Activated T-helper 2 cell treated with anti-CD3 and anti-CD28 coated beads, Interferon-gamma antibody, Interleukin-2, Interleukin-4, amounts not matched to agents 10 μg/mL and 5 μg/mL and 100 μg/mL, durations not matched to agents 14 hours and 24 hours and 36 hours (primary cell): Measurements from ENCODE around the gene DAP3. TPM values are rescaled to one million over a fixed set of nuclear protein-coding genes. Genes with fewer than 3 reads are reported as not detected.
"Not testable (repeated sequence)": the region's sequence is repeated elsewhere in the genome, so short reads cannot be mapped to it uniquely, and the experiment has no call there.

Experiments
- DNase-seq: peaks from one replicate; pipeline ENCODE4 v3.0.0; 2021; ENCODE audit warnings: low spot score
- H3K27ac Mint-ChIP-seq: one replicate; pipeline ENCODE4 v1.8.0; 2021; ENCODE audit warnings: mixed read lengths
- H3K27me3 Mint-ChIP-seq: one replicate; pipeline ENCODE4 v1.8.0; 2021; ENCODE audit warnings: low read depth, mixed read lengths
- H3K36me3 Mint-ChIP-seq: one replicate; pipeline ENCODE4 v1.8.0; 2021; ENCODE audit warnings: low read depth, mixed read lengths
- H3K4me1 Mint-ChIP-seq: one replicate; pipeline ENCODE4 v1.8.0; 2021; ENCODE audit warnings: low read depth, mixed read lengths
- H3K4me3 Mint-ChIP-seq: one replicate; pipeline ENCODE4 v1.8.0; 2021; ENCODE audit warnings: low read depth, mild to moderate bottlenecking, moderate library complexity, mixed read lengths
- H3K9me3 Mint-ChIP-seq: one replicate; pipeline ENCODE4 v1.8.0; 2021; ENCODE audit warnings: mixed read lengths
- intact Hi-C: fragments of 100-400 bp; cut with micrococcal nuclease; formaldehyde crosslinking; loops from one replicate; pipeline ENCODE4 v1.15.1; 2023
- total RNA-seq: library from RNA; stranded (reverse); gene quantifications from 2 replicates; pipeline ENCODE4 v1.2.3, GENCODE V29; 2022

DAP3 gene
- total RNA-seq, 1 donor from 2014 or later = 172 TPM

DNA sequence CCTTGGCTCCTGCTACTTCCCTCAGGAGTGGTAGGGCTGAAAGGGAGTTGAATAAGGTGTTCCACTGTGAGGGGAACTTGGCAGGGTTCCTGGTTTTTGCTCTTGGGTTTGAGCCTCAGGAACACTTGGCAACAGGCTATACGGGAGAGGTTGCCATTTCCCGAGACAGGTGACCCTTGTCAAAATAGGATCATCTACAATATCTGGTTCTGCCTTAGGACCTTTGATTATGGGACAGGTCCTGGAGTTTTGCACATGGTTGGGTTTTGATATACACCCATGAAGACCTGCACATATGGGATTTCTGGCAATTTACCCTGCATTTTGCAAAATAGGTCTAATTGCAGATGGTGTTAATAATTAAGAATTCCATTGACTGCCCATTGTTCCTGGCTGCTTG lies 31.4 kb upstream of the DAP3 start:
- no peak overlapping the region for H3K27ac Mint-ChIP-seq
- DNase-seq = no peak
- peaks cover 45% of the 10 kb centered on the region for H3K36me3 Mint-ChIP-seq
- intact Hi-C loops = no loop called here
- H3K4me1 Mint-ChIP-seq = no peaks in the 10 kb centered on the region
- H3K4me3 Mint-ChIP-seq = no peak overlapping the region
- H3K27me3 Mint-ChIP-seq = peaks cover 6% of the 10 kb centered on the region
- no peaks in the 10 kb centered on the region for H3K9me3 Mint-ChIP-seq

DNA sequence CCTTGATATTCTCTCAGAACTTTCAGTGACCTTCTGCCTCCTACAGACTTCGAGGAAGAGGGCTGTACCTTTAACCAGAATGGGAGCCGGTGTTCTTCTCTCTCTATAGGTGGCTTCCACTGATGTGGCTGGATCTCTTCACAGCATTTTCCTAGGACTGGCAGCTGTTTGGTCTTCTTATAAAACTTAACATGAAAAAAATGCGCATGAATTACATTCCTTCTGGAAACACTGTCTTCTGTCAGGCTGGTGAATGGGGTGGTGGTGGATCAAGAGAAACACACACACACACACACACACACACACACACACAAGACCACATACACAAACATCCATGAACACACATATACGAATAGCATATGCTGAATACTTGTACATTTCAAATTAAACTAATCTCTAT lies 27.7 kb upstream of the DAP3 start:
- H3K27me3 Mint-ChIP-seq, DNase-seq, H3K9me3 Mint-ChIP-seq, H3K4me1 Mint-ChIP-seq, H3K27ac Mint-ChIP-seq, H3K4me3 Mint-ChIP-seq, intact Hi-C loops: not testable (repeated sequence)
- H3K36me3 Mint-ChIP-seq = peaks cover 70% of the 10 kb centered on the region

GRCh38 chr1:155669233-155670162 lies 19.4 kb upstream of the DAP3 start:
- Mint-ChIP-seq H3K27ac (no peak overlapping the region), H3K4me3 (no peak overlapping the region)

DNA sequence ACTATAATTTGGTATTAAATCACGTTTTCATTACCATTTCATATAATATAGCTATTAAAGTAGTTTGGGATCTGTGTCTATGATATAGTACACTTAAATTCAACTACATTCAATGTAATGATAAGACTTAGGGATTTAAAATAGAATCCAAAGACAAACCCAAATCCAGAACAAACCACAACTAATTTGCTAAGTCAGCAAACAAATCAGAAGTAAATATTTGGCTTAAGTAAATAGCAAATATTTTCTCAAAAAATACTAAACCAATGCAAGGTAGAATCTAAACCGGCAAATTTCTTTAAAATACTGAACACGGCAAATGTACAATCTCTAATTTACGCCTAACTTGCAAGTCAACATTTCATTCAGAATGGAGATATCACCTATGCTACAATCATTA lies 17.1 kb upstream of the DAP3 start:
- no peak for DNase-seq
- Mint-ChIP-seq H3K4me1 (peaks cover 4% of the 10 kb centered on the region), H3K27me3 (no peaks in the 10 kb centered on the region), H3K36me3 (peaks cover 76% of the 10 kb centered on the region), H3K27ac (no peak overlapping the region), H3K9me3 (no peaks in the 10 kb centered on the region), H3K4me3 (no peak overlapping the region)
- intact Hi-C loops = no loop called here

More at GRCh38 chr1:155669233-155670162, 19.4 kb upstream of the DAP3 start:
- intact Hi-C loops = no loop called here
- Mint-ChIP-seq H3K4me1 (peaks cover 2% of the 10 kb centered on the region), H3K36me3 (peaks cover 71% of the 10 kb centered on the region), H3K9me3 (no peaks in the 10 kb centered on the region), H3K27me3 (no peaks in the 10 kb centered on the region)
- no peak for DNase-seq

DNA sequence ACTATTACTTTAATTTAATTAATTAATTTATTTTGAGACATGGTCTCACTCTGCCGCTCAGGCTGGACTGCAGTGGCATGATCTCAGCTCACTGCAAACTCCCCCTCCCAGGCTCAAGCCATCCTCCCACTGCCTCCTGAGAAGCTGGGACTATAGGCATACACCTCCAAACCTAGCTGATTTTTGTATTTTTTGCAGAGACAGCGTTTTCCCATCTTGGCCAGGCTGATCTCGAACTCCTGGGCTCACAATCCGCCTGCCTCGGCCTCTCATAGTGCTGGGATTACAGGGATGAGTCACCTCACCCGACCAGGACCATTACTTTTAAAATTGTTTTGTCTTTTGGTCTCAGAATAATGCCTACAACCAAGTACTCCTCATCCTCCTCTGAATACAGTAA lies 15.9 kb upstream of the DAP3 start:
- Mint-ChIP-seq H3K4me1 (peaks cover 4% of the 10 kb centered on the region), H3K27me3 (no peaks in the 10 kb centered on the region), H3K4me3 (no peak overlapping the region), H3K9me3 (no peaks in the 10 kb centered on the region), H3K27ac (no peak overlapping the region), H3K36me3 (peaks cover 80% of the 10 kb centered on the region)
- no peak for DNase-seq
- intact Hi-C loops = no loop called here

GRCh38 chr1:155678027-155678426 lies 10.9 kb upstream of the DAP3 start:
- peaks cover 5% of the 10 kb centered on the region for H3K4me1 Mint-ChIP-seq
- no peak for DNase-seq
- intact Hi-C loops = no loop called here
- no peaks in the 10 kb centered on the region for H3K9me3 Mint-ChIP-seq
- H3K36me3 Mint-ChIP-seq = peaks cover 65% of the 10 kb centered on the region
- H3K4me3 Mint-ChIP-seq = no peak overlapping the region
- no peaks in the 10 kb centered on the region for H3K27me3 Mint-ChIP-seq
- H3K27ac Mint-ChIP-seq = no peak overlapping the region

- H3K27me3 Mint-ChIP-seq, H3K9me3 Mint-ChIP-seq, intact Hi-C loops, DNase-seq, H3K27ac Mint-ChIP-seq, H3K4me3 Mint-ChIP-seq: not testable (repeated sequence)
- peaks cover 70% of the 10 kb centered on the region for H3K36me3 Mint-ChIP-seq
- peaks cover 10% of the 10 kb centered on the region for H3K4me1 Mint-ChIP-seq
These were observed 9.9 kb upstream of the DAP3 start for GRCh38 chr1:155678992-155679391.

DNA sequence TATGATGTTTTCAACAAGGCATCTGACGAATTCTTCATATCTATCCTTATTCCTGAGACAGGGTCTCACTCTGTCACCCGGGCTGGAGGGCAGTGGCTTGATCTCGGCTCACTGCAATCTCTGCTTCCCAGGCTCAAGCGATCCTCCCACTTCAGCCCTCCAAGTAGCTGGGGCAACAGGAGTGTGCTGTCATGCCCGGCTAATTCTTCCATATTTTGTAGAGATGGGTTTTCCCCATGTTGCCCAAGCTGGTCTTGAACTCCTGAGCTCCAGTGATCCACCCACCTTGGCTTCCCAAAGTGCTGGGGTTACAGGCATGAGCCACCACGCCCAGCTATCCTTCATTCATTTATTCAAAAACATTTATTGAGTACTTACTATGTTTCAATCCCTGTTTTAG lies 8.4 kb upstream of the DAP3 start:
- Mint-ChIP-seq H3K9me3 (no peaks in the 10 kb centered on the region), H3K36me3 (peaks cover 64% of the 10 kb centered on the region), H3K27ac (no peak overlapping the region), H3K4me1 (peaks cover 20% of the 10 kb centered on the region), H3K4me3 (no peak overlapping the region), H3K27me3 (no peaks in the 10 kb centered on the region)
- DNase-seq = no peak
- intact Hi-C loops = no loop called here

- Mint-ChIP-seq H3K36me3 (peaks cover 63% of the 10 kb centered on the region), H3K9me3 (no peaks in the 10 kb centered on the region), H3K4me1 (peaks cover 27% of the 10 kb centered on the region), H3K27me3 (no peaks in the 10 kb centered on the region), H3K4me3 (no peak overlapping the region), H3K27ac (no peak overlapping the region)
- no peak for DNase-seq
- intact Hi-C loops = no loop called here
These were observed 7.1 kb upstream of the DAP3 start for GRCh38 chr1:155681776-155682175.

- DNase-seq, H3K27me3 Mint-ChIP-seq: not testable (repeated sequence)
- H3K4me3 Mint-ChIP-seq = peak overlapping the region; percentile 97
- peaks cover 53% of the 10 kb centered on the region for H3K4me1 Mint-ChIP-seq
- H3K36me3 Mint-ChIP-seq = peaks cover 62% of the 10 kb centered on the region
- intact Hi-C loops = loop anchor here (1.0 to 5.0 kb wide), 4 partner anchors 57 to 446 kb away; partner anchors contain the start of genes ASH1L and LAMTOR2
- H3K9me3 Mint-ChIP-seq = peaks cover 12% of the 10 kb centered on the region
- peak overlapping the region; percentile 96 for H3K27ac Mint-ChIP-seq
These were observed 1.1 kb upstream of the DAP3 start for GRCh38 chr1:155687705-155688323.

GRCh38 chr1:155688324-155689080 lies 389 bp upstream of the DAP3 start, which contains the start of gene YY1AP1:
YY1AP1 (minus strand) TSS chr1:155688774; CDS start chr1:155680436, 8,338 bp downstream.
- Mint-ChIP-seq H3K27ac (peak within 1 kb of the TSS; percentile 96), H3K4me3 (peak within 1 kb of the TSS; percentile 97), H3K4me1 (peaks cover 52% of the 10 kb centered on the region), H3K36me3 (peaks cover 63% of the 10 kb centered on the region), H3K27me3 (no peaks in the 10 kb centered on the region), H3K9me3 (peaks cover 12% of the 10 kb centered on the region)
- peak; percentile 89 for DNase-seq
- intact Hi-C loops = loop anchor here (1.0 to 5.0 kb wide), 4 partner anchors 57 to 446 kb away; partner anchors contain the start of genes ASH1L and LAMTOR2

DNA sequence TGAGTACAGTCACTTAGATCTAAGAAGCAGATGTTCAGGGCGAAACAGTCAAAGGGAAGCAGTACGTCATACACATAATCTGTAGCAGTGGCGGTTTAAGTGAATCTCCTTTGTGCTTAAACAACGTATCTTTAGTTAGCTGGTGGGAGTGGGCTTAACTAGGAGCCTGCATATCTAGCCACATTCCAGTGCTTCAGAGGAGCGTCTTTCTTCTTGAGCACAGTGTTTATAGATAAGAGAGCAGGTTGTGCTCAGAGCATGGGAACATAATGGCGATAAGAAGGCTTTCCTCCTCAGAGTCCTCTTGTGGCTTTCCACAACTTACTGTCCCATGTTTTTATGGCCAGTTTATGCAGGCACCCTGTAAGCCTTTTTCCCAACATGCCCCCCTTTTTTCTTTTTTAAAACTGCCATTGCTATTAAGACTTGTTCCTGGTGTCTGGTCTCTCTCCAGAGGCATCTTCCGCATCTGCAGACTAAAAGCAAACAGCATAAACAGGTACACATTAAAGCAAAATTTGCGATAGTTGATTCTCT lies 3.2 kb downstream of the DAP3 start:
- Mint-ChIP-seq H3K4me3 (peak overlapping the region; percentile 63), H3K9me3 (peaks cover 12% of the 10 kb centered on the region), H3K4me1 (peaks cover 46% of the 10 kb centered on the region), H3K27ac (no peak overlapping the region), H3K36me3 (peaks cover 72% of the 10 kb centered on the region), H3K27me3 (no peaks in the 10 kb centered on the region)
- DNase-seq = no peak
- intact Hi-C loops = no loop called here
